Spleen (tissue), 7 donors: ENCODE data around the gene ZNF532.

Source experiments
- CTCF ChIP-seq, 11 experiments: fragments of 200-600 bp in 7 of 11; fragments of 450-650 bp in 4 of 11; sonication (generic) in 4 of 11; IDR thresholded peaks in 8 of 11; conservative IDR thresholded peaks in 3 of 11; 1 replicate in 7 of 11; 2 replicates in 4 of 11; pipeline versions ENCODE4 v1.4.0 to v1.8.0; 2016 to 2021; ENCODE audit warnings: antibody characterized with exemption in 11 of 11, inconsistent platforms in 4 of 11, mild to moderate bottlenecking in 1 of 11
- POLR2A ChIP-seq, 3 donors: fragments of 450-650 bp; IDR thresholded peaks; one replicate each; pipeline ENCODE4 v1.5.1; 2017; ENCODE audit warnings: antibody characterized with exemption in 3 of 3, mild to moderate bottlenecking in 1 of 3
- donor health status: DM: no; HTN: no; CAD: no; lungs with moderate emphysema.
- donor health status: DM: no; HTN: no; CAD: no.
- donor health status: DM: no; HTN: no; CAD: no.

- TF ChIP-seq CTCF (IDR thresholded peaks at IDR 0.05 in 8 of 11, conservative IDR thresholded peaks at IDR 0.05 in 3 of 11) (no peak), POLR2A (IDR thresholded peaks at IDR 0.05) (no peak)
Observed at GRCh38 chr18:58947136-58947732, 82.6 kb downstream of the ZNF532 start.
